ENCODE data around the gene KIF26B.

Gene KIF26B

GRCh38 chr1:245412306-245412705, 257.5 kb downstream of the KIF26B start:
- no peak overlapping the region for H3K4me3 ChIP-seq (ENCODE audit: low read depth, low read length)
- TF ChIP-seq, protein P1, sequence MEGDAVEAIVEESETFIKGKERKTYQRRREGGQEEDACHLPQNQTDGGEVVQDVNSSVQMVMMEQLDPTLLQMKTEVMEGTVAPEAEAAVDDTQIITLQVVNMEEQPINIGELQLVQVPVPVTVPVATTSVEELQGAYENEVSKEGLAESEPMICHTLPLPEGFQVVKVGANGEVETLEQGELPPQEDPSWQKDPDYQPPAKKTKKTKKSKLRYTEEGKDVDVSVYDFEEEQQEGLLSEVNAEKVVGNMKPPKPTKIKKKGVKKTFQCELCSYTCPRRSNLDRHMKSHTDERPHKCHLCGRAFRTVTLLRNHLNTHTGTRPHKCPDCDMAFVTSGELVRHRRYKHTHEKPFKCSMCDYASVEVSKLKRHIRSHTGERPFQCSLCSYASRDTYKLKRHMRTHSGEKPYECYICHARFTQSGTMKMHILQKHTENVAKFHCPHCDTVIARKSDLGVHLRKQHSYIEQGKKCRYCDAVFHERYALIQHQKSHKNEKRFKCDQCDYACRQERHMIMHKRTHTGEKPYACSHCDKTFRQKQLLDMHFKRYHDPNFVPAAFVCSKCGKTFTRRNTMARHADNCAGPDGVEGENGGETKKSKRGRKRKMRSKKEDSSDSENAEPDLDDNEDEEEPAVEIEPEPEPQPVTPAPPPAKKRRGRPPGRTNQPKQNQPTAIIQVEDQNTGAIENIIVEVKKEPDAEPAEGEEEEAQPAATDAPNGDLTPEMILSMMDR (conservative IDR thresholded peaks at IDR 0.05; ENCODE audit: low read depth, low read length), result no peak
- DNase-seq (ENCODE audit: low read depth), result peak; percentile 26

- TF ChIP-seq, protein P1 (conservative IDR thresholded peaks at IDR 0.05; ENCODE audit: low read depth, low read length), result no peak
- no peak overlapping the region for H3K4me3 ChIP-seq (ENCODE audit: low read depth, low read length)
- DNase-seq (ENCODE audit: low read depth), result no peak
Measured at GRCh38 chr1:245416781-245417180, 262.0 kb downstream of the KIF26B start.

DNA sequence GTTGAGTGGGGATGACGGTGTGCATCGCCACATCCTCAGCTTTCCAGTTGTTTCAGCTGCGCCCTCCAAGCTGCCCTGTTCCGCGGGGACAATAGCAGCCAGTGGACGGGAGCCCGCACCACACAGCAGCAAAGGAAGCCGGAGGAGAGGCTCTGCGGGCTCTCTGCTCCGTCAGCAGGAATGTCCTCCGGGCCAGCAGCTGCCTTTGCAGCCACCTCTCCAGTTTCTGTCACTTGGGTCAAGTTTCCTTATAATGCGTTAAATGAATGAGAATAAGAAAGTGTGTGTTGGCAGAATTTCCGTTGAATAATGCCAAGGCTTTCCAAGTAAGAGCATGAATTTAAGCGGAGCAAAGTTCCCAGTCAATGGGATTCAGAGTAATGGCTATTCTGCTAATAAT, 263.3 kb downstream of the KIF26B start:
- no peak overlapping the region for H3K4me3 ChIP-seq (ENCODE audit: low read depth, low read length)
- DNase-seq (ENCODE audit: low read depth), result no peak
- TF ChIP-seq, protein P1 (conservative IDR thresholded peaks at IDR 0.05; ENCODE audit: low read depth, low read length), result no peak

GRCh38 chr1:245419461-245419978, 264.7 kb downstream of the KIF26B start:
- no peak overlapping the region for H3K4me3 ChIP-seq (ENCODE audit: low read depth, low read length)
- TF ChIP-seq, protein P1 (conservative IDR thresholded peaks at IDR 0.05; ENCODE audit: low read depth, low read length), result no peak
- DNase-seq (ENCODE audit: low read depth), result no peak

- no peak overlapping the region for H3K4me3 ChIP-seq (ENCODE audit: low read depth, low read length)
- no peak for DNase-seq (ENCODE audit: low read depth)
- TF ChIP-seq, protein P1 (conservative IDR thresholded peaks at IDR 0.05; ENCODE audit: low read depth, low read length), result no peak
Measured at GRCh38 chr1:245419989-245420388, 265.2 kb downstream of the KIF26B start.

DNA sequence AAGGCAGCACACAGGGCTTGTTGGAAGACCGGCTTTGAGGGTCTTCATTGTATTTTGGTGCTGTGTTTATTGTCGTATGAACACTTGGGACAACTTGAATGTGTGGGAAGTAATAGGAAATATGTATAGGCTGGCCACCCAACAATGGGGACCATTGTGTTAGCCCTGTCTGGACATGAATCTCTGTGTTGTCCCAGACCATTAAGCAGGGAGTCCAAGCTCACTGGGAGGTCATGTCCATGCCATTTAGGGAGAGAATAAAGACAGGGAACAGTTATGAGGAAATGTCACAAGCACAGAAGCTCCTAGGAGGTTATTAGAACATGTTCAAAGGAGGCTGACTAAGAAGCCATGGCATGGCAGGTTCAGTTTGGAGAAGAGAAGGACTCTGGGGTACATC, 266.1 kb downstream of the KIF26B start:
- DNase-seq (ENCODE audit: low read depth), result no peak
- TF ChIP-seq, protein P1 (conservative IDR thresholded peaks at IDR 0.05; ENCODE audit: low read depth, low read length), result no peak
- no peak overlapping the region for H3K4me3 ChIP-seq (ENCODE audit: low read depth, low read length)

DNA sequence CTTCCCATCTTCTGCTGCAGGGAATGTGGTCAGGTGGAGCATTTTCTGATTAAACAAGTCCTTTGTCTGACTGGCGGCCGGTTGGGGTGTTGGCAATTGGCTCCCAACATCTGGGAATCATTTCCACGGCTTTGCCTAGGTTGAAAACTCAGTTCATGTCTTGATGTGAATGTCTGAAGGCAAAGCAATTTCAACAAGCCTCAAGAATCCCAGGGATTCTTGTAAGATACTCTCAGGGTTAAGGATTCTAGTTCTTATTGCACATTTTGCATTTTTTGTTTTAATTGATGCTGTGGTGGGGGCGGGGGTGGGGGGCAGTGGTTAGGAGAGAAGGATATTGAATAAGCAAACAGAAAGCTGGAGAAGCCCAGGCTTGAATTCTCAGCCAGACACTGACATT, 273.9 kb downstream of the KIF26B start:
- DNase-seq (ENCODE audit: low read depth), result no peak
- no peak overlapping the region for H3K4me3 ChIP-seq (ENCODE audit: low read depth, low read length)
- TF ChIP-seq, protein P1 (conservative IDR thresholded peaks at IDR 0.05; ENCODE audit: low read depth, low read length), result no peak
